Spleen (tissue), 11 donors: ENCODE results near the gene GCHFR. TPM values are rescaled to one million over a fixed set of nuclear protein-coding genes. Genes with fewer than 3 reads are reported as not detected.

ENCODE experiments used
- DNase-seq: peaks from one replicate; pipeline ENCODE4 v3.0.0-alpha.2; 2020
- H3K27ac ChIP-seq, 8 donors: fragments of 200-600 bp; sonication (generic) in 7 of 8; 1 replicate in 4 of 8; 2 replicates in 4 of 8; pipeline versions ENCODE4 v1.5.0 to v1.8.0; 2016 to 2021; ENCODE audit warnings: inconsistent platforms in 4 of 8, mild to moderate bottlenecking in 4 of 8, moderate library complexity in 1 of 8
- H3K27me3 ChIP-seq, 7 donors: fragments of 200-600 bp; sonication (generic) in 6 of 7; replicated peaks in 1 of 7; 1 replicate in 4 of 7; 2 replicates in 3 of 7; pipeline versions ENCODE4 v1.5.0 to v1.8.0; 2016 to 2021; ENCODE audit warnings: inconsistent platforms in 3 of 7, mild to moderate bottlenecking in 1 of 7
- H3K36me3 ChIP-seq, 6 donors: fragments of 200-600 bp; sonication (generic) in 5 of 6; 1 replicate in 4 of 6; 2 replicates in 2 of 6; pipeline versions ENCODE4 v1.5.0 to v1.8.0; 2016 to 2021; ENCODE audit warnings: inconsistent platforms in 2 of 6
- H3K4me1 ChIP-seq, 6 donors: fragments of 200-600 bp; sonication (generic) in 5 of 6; 1 replicate in 3 of 6; 2 replicates in 3 of 6; pipeline versions ENCODE4 v1.5.0 to v1.8.0; 2016 to 2021; ENCODE audit warnings: inconsistent platforms in 3 of 6
- H3K4me3 ChIP-seq, 8 donors: fragments of 200-600 bp; sonication (generic) in 7 of 8; 1 replicate in 4 of 8; 2 replicates in 4 of 8; pipeline versions ENCODE4 v1.5.0 to v1.8.0; 2016 to 2021; ENCODE audit warnings: inconsistent platforms in 4 of 8, mild to moderate bottlenecking in 4 of 8, moderate library complexity in 2 of 8
- H3K9me3 ChIP-seq, 8 donors: fragments of 200-600 bp; sonication (generic) in 7 of 8; 1 replicate in 4 of 8; 2 replicates in 4 of 8; pipeline versions ENCODE4 v1.5.0 to v1.8.0; 2016 to 2021; ENCODE audit warnings: inconsistent platforms in 4 of 8
- POLR2A ChIP-seq, 3 donors: fragments of 450-650 bp; IDR thresholded peaks; one replicate each; pipeline ENCODE4 v1.5.1; 2017; ENCODE audit warnings: antibody characterized with exemption in 3 of 3, mild to moderate bottlenecking in 1 of 3
- POLR2AphosphoS5 ChIP-seq, 3 donors: sonication (generic); formaldehyde crosslinking; IDR thresholded peaks; one replicate each; pipeline ENCODE4 v1.5.1; 2017; ENCODE audit warnings: antibody characterized with exemption in 3 of 3
- whole genome bisulfite sequencing, 5 donors: extraction: QIAGEN DNeasy Blood & Tissue Kit in 3 of 5; methylation state at CpG; one replicate each; pipeline versions ENCODE4 v1.1.5 to v1.1.7; 2013 to 2018; 5-methylcytosine and 5-hydroxymethylcytosine counted together
- intact Hi-C: fragments of 100-400 bp; cut with DNase I; formaldehyde crosslinking; loops from one replicate; pipeline ENCODE4 v1.15.0; 2023; ENCODE audit warnings: low total_unique reads
- polyA plus RNA-seq, 3 donors: library from polyadenylated mRNA; stranded (reverse); fragments of 200-250 nt; gene quantifications; one replicate each; pipeline ENCODE4 v1.2.1, GENCODE V29; 2013
- total RNA-seq, 7 donors: library from RNA; depleted of rRNA in 3 of 7; stranded (reverse); fragments of >200 nt in 3 of 7; fragmentation: NEBNext Ultra II Directional in 4 of 7; extraction: Animal tissue kit (Norgen Biotek cat#: 25700) in 4 of 7; gene quantifications; one replicate each; pipeline versions ENCODE4 v1.1.0 to v1.2.1, GENCODE V29; 2016 to 2021
- TF ChIP-seq, protein P1 (sequence below), 11 experiments: fragments of 200-600 bp in 7 of 11; fragments of 450-650 bp in 4 of 11; sonication (generic) in 4 of 11; IDR thresholded peaks in 8 of 11; conservative IDR thresholded peaks in 3 of 11; 1 replicate in 7 of 11; 2 replicates in 4 of 11; pipeline versions ENCODE4 v1.4.0 to v1.8.0; 2016 to 2021; ENCODE audit warnings: antibody characterized with exemption in 11 of 11, inconsistent platforms in 4 of 11, mild to moderate bottlenecking in 1 of 11
- donor health status: healthy with polysubstance abuse.
- donor health status: DM: no; HTN: no; CAD: no; lungs with moderate emphysema.
- donor health status: DM: no; HTN: no; CAD: no.
- donor health status: Bipolar disorder and iron deficiency.
- donor health status: healthy.
- donor health status: DM: no; HTN: no; CAD: no.
- donor health status: DM: yes; HTN: yes; CAD: no.

Gene GCHFR
- total and polyA plus RNA-seq, 10 donors = 6.1 to 38.0 (median 16.0) TPM

DNA sequence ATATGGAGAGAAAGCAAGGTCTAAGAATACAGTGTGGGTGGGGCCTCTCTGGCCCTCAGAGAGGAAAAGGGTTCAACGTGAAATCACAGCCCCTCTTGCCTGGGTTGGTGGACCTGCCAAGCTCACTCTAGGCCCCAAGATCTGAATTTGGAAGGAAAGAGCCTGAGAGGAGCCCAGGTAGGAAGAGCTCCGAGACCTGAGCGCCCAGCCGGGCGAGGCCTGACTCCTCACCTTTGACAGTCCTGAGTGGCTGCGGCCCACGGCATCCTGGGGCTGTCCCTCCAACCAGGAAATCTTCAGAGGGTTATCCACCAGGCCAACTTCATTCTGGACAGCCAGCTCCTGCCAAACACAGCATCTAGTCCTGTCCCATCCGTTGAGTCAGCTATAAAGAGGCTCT lies 9.6 kb downstream of the GCHFR start:
- TF ChIP-seq POLR2AphosphoS5 (IDR thresholded peaks at IDR 0.05) (no peak), POLR2A (IDR thresholded peaks at IDR 0.05) (no peak)
- TF ChIP-seq, protein P1, sequence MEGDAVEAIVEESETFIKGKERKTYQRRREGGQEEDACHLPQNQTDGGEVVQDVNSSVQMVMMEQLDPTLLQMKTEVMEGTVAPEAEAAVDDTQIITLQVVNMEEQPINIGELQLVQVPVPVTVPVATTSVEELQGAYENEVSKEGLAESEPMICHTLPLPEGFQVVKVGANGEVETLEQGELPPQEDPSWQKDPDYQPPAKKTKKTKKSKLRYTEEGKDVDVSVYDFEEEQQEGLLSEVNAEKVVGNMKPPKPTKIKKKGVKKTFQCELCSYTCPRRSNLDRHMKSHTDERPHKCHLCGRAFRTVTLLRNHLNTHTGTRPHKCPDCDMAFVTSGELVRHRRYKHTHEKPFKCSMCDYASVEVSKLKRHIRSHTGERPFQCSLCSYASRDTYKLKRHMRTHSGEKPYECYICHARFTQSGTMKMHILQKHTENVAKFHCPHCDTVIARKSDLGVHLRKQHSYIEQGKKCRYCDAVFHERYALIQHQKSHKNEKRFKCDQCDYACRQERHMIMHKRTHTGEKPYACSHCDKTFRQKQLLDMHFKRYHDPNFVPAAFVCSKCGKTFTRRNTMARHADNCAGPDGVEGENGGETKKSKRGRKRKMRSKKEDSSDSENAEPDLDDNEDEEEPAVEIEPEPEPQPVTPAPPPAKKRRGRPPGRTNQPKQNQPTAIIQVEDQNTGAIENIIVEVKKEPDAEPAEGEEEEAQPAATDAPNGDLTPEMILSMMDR (IDR thresholded peaks at IDR 0.05 in 8 of 11, conservative IDR thresholded peaks at IDR 0.05 in 3 of 11) = no peak
- Histone ChIP-seq H3K27ac (no peak overlapping the region), H3K27me3 (no peaks in the 10 kb centered on the region), H3K36me3 (peaks cover 0 to 94% (median 67%) of the 10 kb centered on the region in 6 donors), H3K4me3 (no peak overlapping the region), H3K4me1 (peaks cover 8 to 44% (median 24%) of the 10 kb centered on the region in 6 donors), H3K9me3 (no peaks in the 10 kb centered on the region)
- WGBS, 5 donors = 90 to 97% (median 91%) methylated on average over 8 of the region's 8 CpGs
- peak; percentile 66 for DNase-seq
- intact Hi-C loops = no loop called here

DNA sequence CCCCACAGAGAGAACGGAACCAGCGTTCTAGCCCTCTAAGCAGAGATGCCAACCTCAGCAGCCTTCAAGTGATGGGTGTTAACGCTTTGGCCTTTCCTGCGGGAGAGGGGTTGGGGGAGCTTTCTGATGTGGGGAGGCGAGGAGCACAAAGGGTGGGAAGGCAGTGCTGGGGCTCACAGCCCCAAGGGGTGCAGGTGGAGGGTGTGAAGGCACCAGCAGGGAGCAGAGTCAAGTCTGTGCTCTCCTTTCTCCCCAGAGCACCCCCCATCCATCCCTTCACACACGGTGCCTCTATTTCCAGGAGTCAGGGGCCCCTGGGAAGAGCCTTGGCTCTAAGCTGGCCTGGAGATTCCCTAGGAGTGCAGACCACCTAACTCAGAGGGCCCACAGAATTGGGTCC lies 10.0 kb downstream of the GCHFR start:
- Histone ChIP-seq H3K9me3 (no peaks in the 10 kb centered on the region), H3K27ac (no peak overlapping the region), H3K36me3 (peaks cover 0 to 96% (median 71%) of the 10 kb centered on the region in 6 donors), H3K4me1 (peaks cover 4 to 40% (median 20%) of the 10 kb centered on the region in 6 donors), H3K27me3 (no peaks in the 10 kb centered on the region), H3K4me3 (no peak overlapping the region)
- TF ChIP-seq POLR2AphosphoS5 (IDR thresholded peaks at IDR 0.05) (no peak), POLR2A (IDR thresholded peaks at IDR 0.05) (no peak)
- TF ChIP-seq, protein P1 (IDR thresholded peaks at IDR 0.05 in 8 of 11, conservative IDR thresholded peaks at IDR 0.05 in 3 of 11) = no peak
- 90 to 100% (median 94%) methylated on average over 6 of the region's 6 CpGs for WGBS, 5 donors
- DNase-seq = peak; percentile 28
- intact Hi-C loops = no loop called here

DNA sequence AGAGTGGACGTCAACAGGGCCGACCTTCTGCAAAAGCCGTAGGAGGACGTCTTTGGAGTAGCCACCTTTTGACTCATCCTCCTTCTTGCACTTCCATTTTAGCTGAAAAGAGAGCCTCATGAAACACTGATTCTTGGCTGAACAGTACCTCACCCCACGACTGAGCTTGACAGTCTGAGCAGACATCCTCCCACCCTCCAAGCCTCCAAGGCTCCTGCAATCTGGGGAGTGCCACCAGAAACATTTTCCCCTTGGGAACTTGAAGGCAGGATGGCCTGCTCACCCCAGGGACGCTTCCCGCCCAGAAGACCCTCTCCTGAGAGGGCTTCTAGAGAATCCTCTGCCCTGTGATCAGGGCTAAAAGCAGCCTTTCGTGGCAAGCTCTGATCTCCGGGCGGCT lies 11.1 kb downstream of the GCHFR start:
- Histone ChIP-seq H3K9me3 (no peaks in the 10 kb centered on the region), H3K4me1 (peaks cover 0 to 29% (median 9%) of the 10 kb centered on the region in 6 donors), H3K27ac (no peak overlapping the region), H3K4me3 (no peak overlapping the region), H3K27me3 (no peaks in the 10 kb centered on the region), H3K36me3 (peaks cover 0 to 100% (median 81%) of the 10 kb centered on the region in 6 donors)
- 93 to 97% (median 95%) methylated on average over 8 to 10 of the region's 10 CpGs for WGBS, 5 donors
- peak; percentile 47 for DNase-seq
- intact Hi-C loops = no loop called here
- TF ChIP-seq, protein P1 (IDR thresholded peaks at IDR 0.05 in 8 of 11, conservative IDR thresholded peaks at IDR 0.05 in 3 of 11) = no peak
- TF ChIP-seq POLR2AphosphoS5 (IDR thresholded peaks at IDR 0.05) = no peak
- TF ChIP-seq POLR2A (IDR thresholded peaks at IDR 0.05) = no peak

DNA sequence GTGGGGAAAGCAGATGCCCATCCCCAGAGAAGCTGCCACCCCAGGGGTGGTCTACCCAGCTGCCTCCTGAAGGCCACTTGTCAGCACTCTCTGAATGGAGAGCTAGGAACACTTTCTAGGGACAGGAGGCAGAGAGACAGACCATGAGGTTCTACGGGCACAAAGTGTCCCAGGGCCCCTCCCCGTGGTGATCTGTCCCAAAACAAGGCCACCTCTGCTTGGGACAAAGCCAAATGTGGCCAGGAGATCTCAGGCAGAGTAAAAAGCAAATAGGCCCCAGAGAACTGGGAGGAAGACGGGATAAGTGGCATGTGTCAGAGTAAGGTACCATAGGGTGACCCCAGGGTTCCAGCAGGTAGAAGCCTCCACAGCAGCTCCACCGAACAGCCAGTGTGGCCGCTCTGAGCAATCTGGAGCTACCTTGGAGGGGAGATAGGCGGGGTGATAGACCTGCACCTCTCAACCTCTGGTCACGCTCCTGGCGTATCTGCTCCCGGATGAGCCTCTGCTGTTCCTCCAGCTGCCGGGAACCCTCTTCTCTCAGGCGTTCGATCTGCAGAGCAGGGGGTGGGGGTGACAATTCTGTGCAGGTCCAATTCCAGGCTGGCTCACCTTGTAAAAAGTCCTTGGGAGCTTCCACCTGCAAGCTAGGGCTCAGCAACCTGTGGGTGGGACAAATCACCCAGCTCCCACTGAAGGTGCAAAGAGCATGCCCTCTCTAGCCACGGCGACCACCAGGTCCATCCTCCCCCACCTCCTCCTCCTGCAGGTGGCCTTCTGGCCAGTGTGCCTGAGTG lies 12.1 kb downstream of the GCHFR start:
- H3K36me3 ChIP-seq = peaks cover 0 to 93% (median 81%) of the 10 kb centered on the region in 6 donors
- no peaks in the 10 kb centered on the region for H3K9me3 ChIP-seq
- 90 to 97% (median 95%) methylated on average over 14 of the region's 14 CpGs for WGBS, 5 donors
- H3K4me1 ChIP-seq = peaks cover 0 to 19% (median 0%) of the 10 kb centered on the region in 6 donors
- peak; percentile 36 for DNase-seq
- peak in 1 of 3 donors; percentile 16 for TF ChIP-seq POLR2AphosphoS5 (IDR thresholded peaks at IDR 0.05)
- TF ChIP-seq, protein P1 (IDR thresholded peaks at IDR 0.05 in 8 of 11, conservative IDR thresholded peaks at IDR 0.05 in 3 of 11) = no peak
- H3K27me3 ChIP-seq = no peaks in the 10 kb centered on the region
- H3K4me3 ChIP-seq = no peak overlapping the region
- intact Hi-C loops = no loop called here
- no peak overlapping the region for H3K27ac ChIP-seq
